GM21737 (cell line): ENCODE measurements around the gene SLC25A39.
"Not testable (repeated sequence)": the region's sequence is repeated elsewhere in the genome, so short reads cannot be mapped to it uniquely, and the experiment has no call there.

ENCODE experiments used
- ATAC-seq: cut with Tn5 transposase; IDR thresholded peaks from one replicate; pipeline ENCODE4 v1.9.1; 2021; ENCODE audit warnings: mild to moderate bottlenecking, moderate library complexity; ENCODE audit not compliant: unreplicated experiment

SLC25A39 gene

DNA sequence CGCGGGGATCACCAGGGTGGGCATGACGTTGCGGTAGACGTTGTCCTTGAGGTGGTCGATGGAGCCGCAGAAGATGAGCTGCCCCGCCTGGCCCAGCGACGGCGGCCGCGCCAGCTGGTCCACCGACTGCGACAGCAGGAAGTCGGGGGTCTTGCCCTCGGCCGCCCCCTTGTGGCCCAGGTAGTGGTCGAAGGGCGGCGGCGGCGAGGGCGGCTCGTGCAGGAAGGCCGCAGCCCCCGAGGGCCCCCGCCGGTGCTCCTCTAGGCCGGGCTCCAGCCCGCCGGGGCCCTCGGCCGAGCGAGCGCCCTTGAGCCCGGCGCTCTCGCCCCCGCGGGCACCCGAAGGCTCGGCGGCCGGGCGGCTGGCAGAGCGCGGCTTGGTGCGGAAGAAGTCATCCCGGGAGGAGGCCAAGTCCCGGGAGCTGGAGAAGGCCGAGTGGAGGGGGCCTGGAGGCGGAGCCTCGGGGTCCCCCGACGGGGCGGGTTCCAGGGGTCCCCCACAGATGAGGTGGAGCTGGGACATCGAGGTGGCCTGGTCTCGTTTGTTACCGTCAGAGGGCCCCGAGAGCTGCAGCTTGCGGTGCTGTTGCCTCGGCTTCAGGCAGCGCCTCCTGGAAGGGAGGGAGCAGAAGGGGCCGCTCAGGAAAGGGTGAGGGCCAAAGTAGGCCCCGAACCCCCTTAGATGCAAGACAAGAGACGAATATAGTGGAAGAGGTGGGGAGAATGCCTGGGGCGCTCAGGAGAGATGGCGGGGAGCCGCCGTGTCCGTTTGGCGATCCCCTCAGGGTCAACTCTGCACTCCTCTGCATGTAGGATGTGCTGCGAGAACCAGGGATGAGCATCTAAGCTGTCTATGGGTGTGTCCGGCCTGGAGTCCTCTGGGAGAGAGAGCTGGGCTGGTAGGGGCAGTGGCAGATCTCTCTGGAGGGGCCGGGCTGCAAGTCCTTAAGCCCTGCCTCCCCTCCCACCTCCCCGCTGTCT lies 30.2 kb upstream of the SLC25A39 start:
- no peak for ATAC-seq

DNA sequence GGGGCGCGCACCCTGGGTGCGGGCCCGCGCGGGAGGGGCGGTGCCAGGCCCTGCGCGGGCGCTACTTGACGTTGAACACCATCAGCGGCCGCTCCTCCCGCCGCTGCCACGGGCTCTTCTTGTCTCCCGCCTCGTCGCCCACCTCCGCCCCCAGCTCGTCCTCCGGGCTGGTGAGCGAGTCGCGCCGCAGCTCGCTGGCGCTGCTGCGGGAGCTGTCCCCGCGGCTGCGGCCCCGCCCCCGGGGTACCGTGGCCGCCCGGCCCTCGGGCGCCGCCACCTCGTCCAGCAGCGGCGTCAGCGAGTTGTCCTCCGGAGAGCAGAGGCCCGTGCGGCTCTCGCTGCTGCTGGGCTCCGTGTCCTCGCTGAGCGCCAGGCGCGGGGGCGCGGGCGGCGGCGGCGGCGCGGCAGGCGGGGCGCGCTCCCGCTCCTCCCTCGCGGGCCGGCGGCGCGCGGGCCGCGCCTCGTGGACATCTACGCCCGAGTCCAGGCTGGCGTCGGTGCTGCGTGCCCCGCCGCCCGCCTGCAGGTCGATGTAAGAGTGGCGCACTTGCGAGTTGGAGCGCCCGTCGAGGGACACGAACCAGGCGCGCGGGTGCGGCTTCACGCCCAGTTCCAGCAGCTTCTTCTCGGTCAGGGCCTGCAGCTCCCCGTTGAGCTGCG lies 29.2 kb upstream of the SLC25A39 start:
- ATAC-seq = no peak

GRCh38 chr17:44352828-44353671 lies 28.4 kb upstream of the SLC25A39 start:
- no peak for ATAC-seq

GRCh38 chr17:44351961-44352827 lies 27.6 kb upstream of the SLC25A39 start:
- ATAC-seq = no peak

DNA sequence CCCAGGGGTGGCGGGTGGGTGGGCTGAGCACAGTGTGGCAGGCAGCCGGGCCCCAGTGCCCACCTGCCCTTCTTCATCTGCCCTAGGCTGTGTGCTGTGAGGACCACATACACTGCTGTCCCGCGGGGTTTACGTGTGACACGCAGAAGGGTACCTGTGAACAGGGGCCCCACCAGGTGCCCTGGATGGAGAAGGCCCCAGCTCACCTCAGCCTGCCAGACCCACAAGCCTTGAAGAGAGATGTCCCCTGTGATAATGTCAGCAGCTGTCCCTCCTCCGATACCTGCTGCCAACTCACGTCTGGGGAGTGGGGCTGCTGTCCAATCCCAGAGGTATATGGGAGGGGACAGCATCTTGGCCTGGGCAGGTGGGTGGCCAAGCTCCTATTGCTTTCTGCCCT lies 26.8 kb upstream of the SLC25A39 start:
- ATAC-seq = no peak

DNA sequence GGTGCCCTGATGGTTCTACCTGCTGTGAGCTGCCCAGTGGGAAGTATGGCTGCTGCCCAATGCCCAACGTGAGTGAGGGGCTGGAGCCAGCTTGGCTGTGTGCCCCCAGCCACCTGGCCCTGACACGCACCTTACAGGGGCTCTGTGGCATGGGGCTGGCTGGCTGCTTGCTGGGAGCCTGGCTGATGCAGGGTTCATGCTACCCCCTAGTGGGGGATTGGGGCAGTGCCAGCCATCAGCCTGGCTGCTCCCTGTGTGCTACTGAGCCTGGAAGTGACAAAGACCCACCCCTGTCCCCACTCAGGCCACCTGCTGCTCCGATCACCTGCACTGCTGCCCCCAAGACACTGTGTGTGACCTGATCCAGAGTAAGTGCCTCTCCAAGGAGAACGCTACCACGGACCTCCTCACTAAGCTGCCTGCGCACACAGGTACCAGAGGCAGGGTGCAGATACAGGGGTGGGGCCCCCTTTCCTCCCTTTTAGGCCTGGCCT lies 26.2 kb upstream of the SLC25A39 start:
- no peak for ATAC-seq

GRCh38 chr17:44349553-44350070 lies 25.0 kb upstream of the SLC25A39 start:
- no peak for ATAC-seq

- no peak for ATAC-seq
Measured at GRCh38 chr17:44348988-44349364, 24.4 kb upstream of the SLC25A39 start.

- no peak for ATAC-seq
Measured at GRCh38 chr17:44348234-44348987, 23.8 kb upstream of the SLC25A39 start.

- not testable (repeated sequence) for ATAC-seq
Measured at GRCh38 chr17:44347206-44348055, 22.8 kb upstream of the SLC25A39 start.

- no peak for ATAC-seq
Measured at GRCh38 chr17:44346064-44346844, 21.6 kb upstream of the SLC25A39 start.

GRCh38 chr17:44345454-44346026 lies 20.9 kb upstream of the SLC25A39 start:
- ATAC-seq = peak; percentile 5

DNA sequence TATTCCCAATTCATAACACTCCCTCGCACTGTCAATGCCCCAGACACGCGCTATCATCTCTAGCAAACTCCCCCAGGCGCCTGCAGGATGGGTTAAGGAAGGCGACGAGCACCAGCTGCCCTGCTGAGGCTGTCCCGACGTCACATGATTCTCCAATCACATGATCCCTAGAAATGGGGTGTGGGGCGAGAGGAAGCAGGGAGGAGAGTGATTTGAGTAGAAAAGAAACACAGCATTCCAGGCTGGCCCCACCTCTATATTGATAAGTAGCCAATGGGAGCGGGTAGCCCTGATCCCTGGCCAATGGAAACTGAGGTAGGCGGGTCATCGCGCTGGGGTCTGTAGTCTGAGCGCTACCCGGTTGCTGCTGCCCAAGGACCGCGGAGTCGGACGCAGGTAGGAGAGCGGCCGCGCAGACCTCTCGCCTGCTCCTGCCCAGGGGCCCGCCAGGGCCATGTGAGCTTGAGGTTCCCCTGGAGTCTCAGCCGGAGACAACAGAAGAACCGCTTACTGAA lies 20.4 kb upstream of the SLC25A39 start, which contains the start of gene GRN:
TSS of gene GRN (plus strand) at position 364 of the 515 bp plus-strand sequence. CDS start 3,863 bp downstream, outside the sequence.
- ATAC-seq = peak; percentile 62

DNA sequence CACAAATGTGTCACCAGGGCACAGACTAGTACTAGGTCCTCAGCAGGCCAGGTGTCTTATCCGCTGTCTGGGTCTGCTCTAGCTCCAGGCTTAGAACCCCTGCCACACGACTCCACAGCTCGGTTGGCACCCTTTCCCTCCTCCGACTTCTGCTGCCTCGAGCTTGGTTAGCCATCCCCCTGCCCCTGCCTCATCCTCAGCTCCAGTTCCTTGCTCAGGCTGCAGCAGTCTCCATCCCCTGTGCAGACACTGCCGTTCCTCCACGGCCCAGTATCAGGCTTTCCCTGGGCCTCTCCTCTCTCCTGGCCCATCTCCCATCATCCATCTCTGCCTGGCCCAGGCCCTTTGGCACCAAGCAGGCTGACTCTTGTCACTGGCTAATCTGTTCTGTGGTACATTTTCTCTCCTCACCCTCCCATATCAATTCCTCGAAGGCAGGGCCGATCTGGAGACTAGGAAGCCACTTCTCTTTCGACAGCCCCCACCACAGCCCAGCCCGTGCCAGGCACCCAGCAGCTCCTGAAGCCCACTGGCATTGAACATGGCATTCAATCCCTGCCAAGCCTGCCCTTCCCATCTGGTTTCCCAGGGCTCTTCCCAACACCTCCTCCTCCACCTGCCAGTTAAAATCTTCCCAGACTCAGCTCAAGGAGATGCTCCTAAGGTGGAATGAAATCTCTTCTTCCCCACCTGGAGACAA lies 19.0 kb upstream of the SLC25A39 start:
- ATAC-seq = no peak

GRCh38 chr17:44340553-44340952 lies 15.9 kb upstream of the SLC25A39 start:
- ATAC-seq = not testable (repeated sequence)

DNA sequence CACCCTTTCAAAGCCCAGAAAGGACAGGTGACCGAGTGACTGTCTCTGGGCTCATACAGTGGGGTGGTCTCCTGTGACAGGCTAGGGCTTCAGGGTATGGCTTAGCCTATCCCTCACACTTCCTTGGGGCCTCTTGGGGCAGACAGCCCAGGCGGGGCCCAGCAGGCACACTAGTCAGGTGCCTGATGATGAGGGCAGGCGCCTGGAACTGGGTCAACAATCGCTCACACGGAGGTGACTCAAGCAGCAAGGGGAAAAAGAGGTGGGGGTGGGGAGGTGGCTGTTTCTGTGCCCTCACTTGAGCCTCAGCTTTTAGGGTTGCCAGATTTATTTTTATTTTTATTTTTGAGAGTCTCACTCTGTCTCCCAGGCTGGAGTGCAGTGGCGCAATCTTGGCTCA lies 14.1 kb upstream of the SLC25A39 start:
- ATAC-seq = no peak
